Umbilical cord (tissue), 2 donors: ENCODE data around the gene IMPDH1. TPM values are rescaled to one million over a fixed set of nuclear protein-coding genes. Genes with fewer than 3 reads are reported as not detected.
A peak's percentile ranks its signal among the peaks of the same experiment; 100 is the strongest.

ENCODE experiments used
- DNase-seq: peaks from one replicate; pipeline ENCODE4 v3.0.0-alpha.2; 2015; ENCODE audit warnings: low spot score
- total RNA-seq: library from RNA; depleted of rRNA; stranded (reverse); fragments of >200 nt; gene quantifications from one replicate; pipeline ENCODE4 v1.2.3, GENCODE V29; 2014; ENCODE audit warnings: low replicate concordance; ENCODE audit not compliant: insufficient read depth

Gene IMPDH1
- total RNA-seq, 1 donor from 2014 or later = 35.6 TPM

GRCh38 chr7:128405471-128406313 lies 4.1 kb downstream of the IMPDH1 start:
- DNase-seq = peak; percentile 47

DNA sequence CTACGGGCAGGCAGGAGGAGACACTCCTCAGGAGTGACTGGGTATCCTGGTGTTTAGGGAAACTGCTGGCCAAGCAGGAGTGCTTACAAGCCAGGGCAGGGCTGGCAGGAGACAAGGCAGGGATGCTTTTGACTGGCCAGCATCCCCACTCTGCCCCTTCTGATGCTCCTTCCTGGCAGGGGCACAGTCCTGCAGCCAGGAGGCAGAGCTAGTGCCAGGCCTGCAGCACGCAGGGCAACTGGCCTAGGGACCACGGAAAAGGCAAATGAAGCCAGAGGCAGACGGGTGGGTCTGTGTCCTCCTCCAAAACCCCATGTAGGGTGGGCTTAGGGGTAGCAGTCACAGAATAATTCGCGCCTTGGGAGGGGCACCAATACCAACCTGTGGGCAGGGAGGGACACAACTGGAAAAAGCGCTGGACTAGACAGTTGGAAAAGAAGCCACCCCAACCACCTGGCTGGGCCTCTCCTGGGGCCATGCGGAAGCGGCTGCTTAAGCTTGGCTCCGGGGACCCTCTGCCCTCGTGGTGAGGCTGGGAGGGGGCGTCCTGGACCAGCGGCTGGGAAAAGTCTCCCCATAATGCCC lies 4.8 kb downstream of the IMPDH1 start:
- DNase-seq = no peak

- DNase-seq = no peak
These were observed 5.6 kb downstream of the IMPDH1 start for GRCh38 chr7:128404143-128404681.

GRCh38 chr7:128403676-128404075 lies 6.1 kb downstream of the IMPDH1 start:
- no peak for DNase-seq

DNA sequence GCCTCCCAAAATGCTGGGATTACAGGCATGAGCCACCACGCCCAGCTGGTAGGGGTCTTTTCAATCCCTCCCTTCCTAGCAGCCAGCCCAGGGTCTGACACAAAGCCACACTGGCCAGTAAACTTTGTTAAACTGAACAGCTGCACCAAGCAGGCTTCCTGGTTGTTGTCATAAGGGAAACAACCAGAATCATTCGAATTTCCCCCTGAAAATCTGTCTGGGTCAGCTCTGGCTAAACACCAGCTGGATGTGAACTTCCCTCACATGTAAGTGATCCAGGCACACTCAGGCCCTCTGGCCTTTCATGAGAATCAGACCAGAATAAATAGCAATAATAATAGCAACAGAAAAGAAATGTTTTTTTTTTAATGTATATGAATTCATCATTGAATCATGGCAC lies 7.4 kb downstream of the IMPDH1 start:
- no peak for DNase-seq

DNA sequence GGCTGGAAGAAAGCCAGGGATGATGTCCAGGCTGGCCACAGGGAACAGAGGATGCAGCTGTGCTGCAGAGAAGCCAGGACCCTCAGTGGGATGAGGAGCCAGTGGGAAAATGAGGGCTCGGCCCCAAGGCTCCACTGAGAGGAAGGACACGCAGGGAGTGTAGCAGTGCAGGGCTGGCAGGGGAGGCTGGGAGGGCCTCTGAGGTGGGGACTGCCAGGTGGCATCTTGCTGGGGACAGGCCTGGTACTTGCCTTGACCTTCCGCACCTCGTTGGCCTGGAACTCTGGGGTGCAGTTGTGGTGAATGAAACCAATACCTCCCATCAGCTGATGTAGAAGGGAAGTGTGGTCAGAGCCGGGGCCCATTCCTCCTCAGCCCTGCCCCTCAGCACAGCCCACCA lies 9.2 kb downstream of the IMPDH1 start:
- no peak for DNase-seq

- DNase-seq = no peak
These were observed 9.8 kb downstream of the IMPDH1 start for GRCh38 chr7:128399991-128400390.

GRCh38 chr7:128398841-128399135 lies 11.0 kb downstream of the IMPDH1 start:
- no peak for DNase-seq

- peak; percentile 52 for DNase-seq
These were observed 11.6 kb downstream of the IMPDH1 start for GRCh38 chr7:128398016-128398840.

DNA sequence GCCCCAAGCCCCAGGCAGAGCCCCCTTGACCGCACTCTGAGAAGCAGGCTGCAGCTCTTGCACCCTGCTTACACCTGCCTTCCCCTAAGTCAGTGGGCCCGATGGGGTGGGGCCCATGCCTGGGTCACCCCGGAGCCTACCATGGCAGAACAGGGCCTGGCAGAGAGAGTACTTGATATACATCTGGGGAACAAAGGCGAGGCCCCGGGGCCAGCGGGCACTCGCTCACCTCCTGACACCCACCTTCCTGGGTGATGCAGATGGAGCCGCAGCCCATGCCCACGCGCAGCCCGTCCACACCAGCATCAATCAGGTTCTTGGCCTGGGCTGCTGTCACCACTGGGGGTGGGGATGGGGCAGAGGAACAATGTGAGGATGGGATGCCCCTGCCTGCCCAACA lies 13.4 kb downstream of the IMPDH1 start:
- no peak for DNase-seq

DNA sequence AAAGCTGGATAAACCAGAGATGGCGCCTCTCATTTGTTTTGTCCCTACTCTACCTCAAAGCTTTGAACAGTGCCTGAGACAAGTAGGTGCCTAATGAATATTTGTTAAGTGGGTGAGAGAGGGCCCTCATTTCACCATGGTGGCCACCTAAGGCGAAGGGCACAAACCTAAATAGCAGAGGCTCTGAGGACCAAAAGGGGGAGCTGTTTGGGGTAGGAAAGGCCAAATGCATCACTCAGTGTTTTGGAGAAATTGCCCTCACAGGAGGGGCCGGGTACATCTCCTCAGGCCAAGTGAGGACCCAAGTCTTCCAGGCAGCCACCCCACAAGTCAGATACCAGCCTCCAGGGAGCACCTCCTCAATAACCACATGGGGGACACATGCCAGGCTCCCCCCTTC lies 14.0 kb downstream of the IMPDH1 start:
- no peak for DNase-seq

GRCh38 chr7:128394904-128395496 lies 14.8 kb downstream of the IMPDH1 start:
- DNase-seq = no peak

DNA sequence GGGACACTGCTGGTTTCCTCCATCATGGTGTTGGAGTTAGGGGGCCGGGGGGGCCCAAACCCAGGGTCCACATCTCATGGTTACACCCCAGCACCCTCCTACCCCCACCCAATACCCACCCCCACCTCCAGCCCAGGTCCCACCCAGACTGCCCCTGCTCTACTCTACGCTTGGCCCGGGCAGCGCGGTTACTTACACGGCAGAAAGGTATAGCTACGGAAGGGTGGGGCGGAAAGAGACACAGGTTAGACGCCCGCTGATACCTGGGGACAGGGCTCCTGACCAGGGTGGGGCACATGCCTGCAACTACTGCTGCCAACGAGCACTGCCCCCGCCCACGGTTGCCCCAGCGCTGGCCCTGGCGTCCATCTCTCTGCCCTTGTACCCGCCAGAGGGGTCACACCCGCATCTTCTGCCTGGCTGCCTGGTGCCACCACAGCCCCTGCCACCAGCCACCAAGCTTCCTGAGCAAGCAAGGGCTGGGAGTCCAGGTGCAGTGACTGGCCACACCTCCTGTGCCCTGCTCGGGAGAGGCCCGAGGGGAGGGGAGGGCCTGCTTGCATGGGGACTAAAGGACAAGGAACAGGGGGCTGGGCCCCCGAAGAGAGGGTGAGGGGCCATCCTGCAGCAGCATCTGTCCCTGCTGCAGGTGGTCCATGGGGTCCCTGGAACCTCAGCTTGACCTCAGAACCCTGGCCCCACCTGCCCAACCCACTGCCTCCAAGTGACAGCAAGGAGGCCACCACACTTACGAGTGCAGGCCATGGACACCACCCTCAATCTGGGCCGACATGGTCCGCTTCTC lies 16.1 kb downstream of the IMPDH1 start:
- no peak for DNase-seq

- DNase-seq = no peak
These were observed 17.1 kb downstream of the IMPDH1 start for GRCh38 chr7:128392446-128393327.

- DNase-seq = no peak
These were observed 18.0 kb downstream of the IMPDH1 start for GRCh38 chr7:128391805-128392204.

DNA sequence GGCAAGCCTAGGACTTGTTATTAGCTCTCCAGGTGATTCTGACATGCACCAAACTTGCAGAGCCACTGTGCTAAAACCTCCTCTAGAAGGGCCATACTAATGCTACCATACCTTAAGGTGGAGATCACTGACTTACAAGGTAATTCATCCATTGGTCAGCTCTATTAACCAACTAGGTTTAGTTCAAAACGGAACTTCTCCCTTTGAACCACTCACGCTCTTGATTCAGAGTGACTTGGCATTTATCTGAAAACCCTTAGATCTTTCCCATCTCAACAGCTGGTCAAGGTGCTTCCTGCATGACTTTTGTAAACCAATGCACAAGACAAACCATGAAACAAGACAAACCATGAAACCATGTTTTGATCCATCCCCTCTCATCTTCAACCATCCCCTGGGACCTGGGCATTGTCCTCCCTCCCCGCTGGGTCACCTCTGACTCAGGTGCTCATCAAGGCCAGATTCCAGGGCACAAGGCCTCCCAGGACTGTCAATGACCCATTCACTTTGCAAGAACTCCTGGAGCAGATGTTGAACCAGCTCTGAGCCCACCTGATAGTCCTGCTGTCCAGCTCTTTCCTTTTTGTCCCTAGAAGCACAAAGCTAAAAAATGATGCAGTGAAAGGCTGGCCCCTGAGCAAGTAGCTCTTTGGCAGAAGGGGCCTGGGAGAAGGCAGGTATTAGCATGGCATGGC lies 18.8 kb downstream of the IMPDH1 start:
- no peak for DNase-seq

DNA sequence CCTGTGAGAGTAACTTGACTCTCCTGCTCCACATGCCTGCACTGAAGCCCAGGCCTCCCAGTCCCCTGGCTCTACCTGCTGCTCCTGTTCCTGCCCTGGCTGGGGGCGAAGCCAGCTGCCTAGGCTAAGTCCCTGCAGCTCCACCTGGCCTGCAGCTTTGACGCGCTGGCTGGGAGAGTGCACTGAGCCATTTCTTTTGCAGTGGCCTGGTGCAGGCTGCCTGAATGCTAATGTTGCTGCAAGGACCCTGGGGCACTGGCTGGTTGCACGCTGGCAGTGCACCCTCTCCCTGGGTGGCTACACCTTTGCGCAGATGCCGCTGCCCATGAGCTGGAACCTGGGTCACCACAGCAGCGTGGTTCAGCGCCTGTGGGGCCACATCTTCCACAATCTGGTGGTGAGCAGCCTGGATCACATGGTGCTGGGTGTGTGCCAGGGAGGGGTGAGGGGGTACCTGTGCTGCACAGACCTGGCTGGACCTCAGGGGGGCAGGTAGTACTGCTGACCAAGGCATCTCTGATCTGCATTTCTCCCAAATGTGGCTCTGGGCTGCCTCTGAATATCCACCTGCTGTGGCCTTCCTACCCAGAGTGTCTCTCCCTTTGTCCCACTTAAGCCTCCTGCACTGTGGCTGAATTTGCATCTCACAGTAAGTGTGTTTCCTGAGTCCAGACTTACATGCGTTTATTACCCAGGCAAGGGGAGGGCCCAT lies 20.0 kb downstream of the IMPDH1 start:
- no peak for DNase-seq

DNA sequence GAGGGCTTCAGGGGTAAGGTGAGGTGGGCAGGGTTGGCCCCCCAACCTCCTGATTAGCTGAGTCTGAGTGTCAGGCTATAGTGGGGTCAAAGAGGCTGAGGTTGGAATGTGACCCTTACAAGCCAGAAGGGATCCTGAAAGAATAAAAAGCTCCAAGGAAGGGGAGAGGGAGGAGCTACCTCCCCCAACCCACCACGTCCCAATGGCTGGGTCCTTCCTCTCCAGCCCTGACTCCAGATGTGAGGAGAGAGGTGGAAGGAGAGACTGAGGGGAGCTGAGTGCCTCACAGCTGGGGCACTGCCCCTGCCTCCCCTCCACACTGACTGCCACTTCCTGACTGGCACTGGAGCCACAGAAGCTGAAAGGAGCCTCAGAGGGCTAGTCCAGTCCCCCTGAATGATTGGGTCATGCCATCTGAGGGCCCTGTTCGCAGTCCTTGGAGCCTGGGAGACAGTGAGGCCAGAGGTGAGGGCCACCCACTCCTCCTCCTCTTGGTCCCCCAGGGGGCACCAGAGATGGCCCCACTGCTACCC lies 20.6 kb downstream of the IMPDH1 start:
- no peak for DNase-seq

GRCh38 chr7:128388145-128388485 lies 21.7 kb downstream of the IMPDH1 start:
- no peak for DNase-seq
